Fibroblast of lung (primary cell): ENCODE results near the gene FOXJ1. TPM values are rescaled to one million over a fixed set of nuclear protein-coding genes. Genes with fewer than 3 reads are reported as not detected.

ENCODE experiments used
- DNase-seq, 2 donors: peaks; one replicate each; pipeline versions ENCODE4 v3.0.0 to v3.0.0-alpha.2; 2010; ENCODE audit warnings: low read depth in 2 of 2
- H2AFZ ChIP-seq: 2 replicates; pipeline ENCODE4 v1.5.1; 2012; ENCODE audit warnings: low read length, control low read depth, inconsistent platforms
- H3K27ac ChIP-seq: 2 replicates; pipeline ENCODE4 v1.5.1; 2011; ENCODE audit warnings: low read length, control low read depth; ENCODE audit not compliant: insufficient read depth
- H3K27me3 ChIP-seq: 2 replicates; pipeline ENCODE4 v1.5.1; 2011; ENCODE audit warnings: mild to moderate bottlenecking, low read length; ENCODE audit not compliant: control insufficient read depth, insufficient read depth
- H3K36me3 ChIP-seq: 2 replicates; pipeline ENCODE4 v1.5.1; 2011; ENCODE audit warnings: low read length; ENCODE audit not compliant: control insufficient read depth, insufficient read depth
- H3K4me1 ChIP-seq: 2 replicates; pipeline ENCODE4 v1.5.1; 2011; ENCODE audit warnings: low read length; ENCODE audit not compliant: control insufficient read depth, insufficient read depth; ENCODE audit errors: extremely low read depth
- H3K4me2 ChIP-seq: 2 replicates; pipeline ENCODE4 v1.5.1; 2011; ENCODE audit warnings: low read length, control low read depth; ENCODE audit not compliant: insufficient read depth; ENCODE audit errors: extremely low read depth
- H3K4me3 ChIP-seq, 4 experiments: fragments of 200-600 bp in 1 of 4; sonication (generic) in 1 of 4; replicated peaks in 1 of 4; 2 replicates each; pipeline ENCODE4 v1.5.1; 2011 to 2016; ENCODE audit warnings: low read length in 4 of 4, low read depth in 3 of 4, mild to moderate bottlenecking in 3 of 4, control low read depth in 2 of 4, inconsistent platforms in 1 of 4, mixed read lengths in 1 of 4; ENCODE audit not compliant: insufficient read depth in 1 of 4; ENCODE audit errors: control extremely low read depth in 1 of 4
- H3K79me2 ChIP-seq: 2 replicates; pipeline ENCODE4 v1.5.1; 2012; ENCODE audit warnings: mild to moderate bottlenecking, low read length, inconsistent platforms; ENCODE audit not compliant: control insufficient read depth, insufficient read depth
- H3K9ac ChIP-seq: 2 replicates; pipeline ENCODE4 v1.5.1; 2011; ENCODE audit warnings: mild to moderate bottlenecking, low read length, control low read depth; ENCODE audit not compliant: insufficient read depth
- H3K9me3 ChIP-seq: 2 replicates; pipeline ENCODE4 v1.5.1; 2012; ENCODE audit warnings: low read depth, low read length; ENCODE audit not compliant: control insufficient read depth, insufficient read depth
- H4K20me1 ChIP-seq: 2 replicates; pipeline ENCODE4 v1.5.1; 2011; ENCODE audit warnings: low read length; ENCODE audit not compliant: control insufficient read depth, insufficient read depth; ENCODE audit errors: extremely low read depth
- EZH2 ChIP-seq: IDR thresholded peaks from 2 replicates; pipeline ENCODE4 v1.5.1; 2012; ENCODE audit warnings: low read length, control low read depth, mild to moderate bottlenecking; ENCODE audit errors: missing control alignments
- polyA plus RNA-seq, 2 donors: library from polyadenylated mRNA; depleted of rRNA in 1 of 2; stranded (reverse) in 1 of 2; unstranded in 1 of 2; fragments of >200 nt; gene quantifications; 2 replicates each; pipeline ENCODE4 v1.2.1, GENCODE V29; 2011 to 2012; ENCODE audit warnings: missing spikeins in 1 of 2
- total RNA-seq: library from RNA; depleted of rRNA; stranded (reverse); fragments of >200 nt; gene quantifications from 2 replicates; pipeline ENCODE4 v1.2.1, GENCODE V29; 2014
- TF ChIP-seq, protein P1 (sequence below), 2 donors: IDR thresholded peaks in 1 of 2; conservative IDR thresholded peaks in 1 of 2; 1 replicate in 1 of 2; 2 replicates in 1 of 2; pipeline ENCODE4 v1.5.1; 2011 to 2012; ENCODE audit warnings: low read length in 2 of 2, control low read depth in 1 of 2, inconsistent platforms in 1 of 2, low read depth in 1 of 2, mild to moderate bottlenecking in 1 of 2

Gene FOXJ1
- total and polyA plus RNA-seq, 2 donors (not counting 1 experiment from before 2014, with no cell fraction given), result not detected

DNA sequence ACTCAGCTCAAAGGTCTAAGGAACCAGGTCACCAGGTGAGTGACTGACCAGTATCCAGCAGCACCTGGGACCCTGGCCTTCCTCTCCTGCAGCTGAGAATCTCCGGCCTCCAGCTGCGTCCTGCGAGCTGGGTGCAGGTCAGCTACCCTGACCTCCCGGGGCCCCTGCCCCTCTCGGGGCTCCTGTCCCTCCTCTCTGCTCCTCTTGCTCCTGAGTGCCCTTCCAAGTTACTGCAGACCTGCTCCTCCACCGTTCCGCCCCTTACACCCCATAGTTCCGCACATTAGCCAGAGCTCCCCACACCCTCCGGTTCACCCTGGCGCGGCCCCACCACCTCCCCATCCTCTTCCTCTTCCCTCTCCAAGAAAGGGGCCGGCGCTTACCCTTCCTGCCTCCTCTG, 10.6 kb downstream of the FOXJ1 start:
- no peak overlapping the region for H3K27ac ChIP-seq
- H3K4me2 ChIP-seq, result no peak overlapping the region
- no peaks in the 10 kb centered on the region for H3K79me2 ChIP-seq
- no peak for DNase-seq
- no peak overlapping the region for H2AFZ ChIP-seq
- no peak overlapping the region for H3K4me3 ChIP-seq
- no peaks in the 10 kb centered on the region for H3K9me3 ChIP-seq
- TF ChIP-seq EZH2, result no peak
- TF ChIP-seq, protein P1, sequence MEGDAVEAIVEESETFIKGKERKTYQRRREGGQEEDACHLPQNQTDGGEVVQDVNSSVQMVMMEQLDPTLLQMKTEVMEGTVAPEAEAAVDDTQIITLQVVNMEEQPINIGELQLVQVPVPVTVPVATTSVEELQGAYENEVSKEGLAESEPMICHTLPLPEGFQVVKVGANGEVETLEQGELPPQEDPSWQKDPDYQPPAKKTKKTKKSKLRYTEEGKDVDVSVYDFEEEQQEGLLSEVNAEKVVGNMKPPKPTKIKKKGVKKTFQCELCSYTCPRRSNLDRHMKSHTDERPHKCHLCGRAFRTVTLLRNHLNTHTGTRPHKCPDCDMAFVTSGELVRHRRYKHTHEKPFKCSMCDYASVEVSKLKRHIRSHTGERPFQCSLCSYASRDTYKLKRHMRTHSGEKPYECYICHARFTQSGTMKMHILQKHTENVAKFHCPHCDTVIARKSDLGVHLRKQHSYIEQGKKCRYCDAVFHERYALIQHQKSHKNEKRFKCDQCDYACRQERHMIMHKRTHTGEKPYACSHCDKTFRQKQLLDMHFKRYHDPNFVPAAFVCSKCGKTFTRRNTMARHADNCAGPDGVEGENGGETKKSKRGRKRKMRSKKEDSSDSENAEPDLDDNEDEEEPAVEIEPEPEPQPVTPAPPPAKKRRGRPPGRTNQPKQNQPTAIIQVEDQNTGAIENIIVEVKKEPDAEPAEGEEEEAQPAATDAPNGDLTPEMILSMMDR (conservative IDR thresholded peaks at IDR 0.05 in 1 of 2, IDR thresholded peaks at IDR 0.05 in 1 of 2; ENCODE audit: low read depth in 1 of 2, low read length in 2 of 2), result no peak
- no peaks in the 10 kb centered on the region for H3K36me3 ChIP-seq
- H3K4me1 ChIP-seq, result no peaks in the 10 kb centered on the region
- no peaks in the 10 kb centered on the region for H4K20me1 ChIP-seq
- no peak overlapping the region for H3K9ac ChIP-seq
- H3K27me3 ChIP-seq, result peaks cover 28% of the 10 kb centered on the region

DNA sequence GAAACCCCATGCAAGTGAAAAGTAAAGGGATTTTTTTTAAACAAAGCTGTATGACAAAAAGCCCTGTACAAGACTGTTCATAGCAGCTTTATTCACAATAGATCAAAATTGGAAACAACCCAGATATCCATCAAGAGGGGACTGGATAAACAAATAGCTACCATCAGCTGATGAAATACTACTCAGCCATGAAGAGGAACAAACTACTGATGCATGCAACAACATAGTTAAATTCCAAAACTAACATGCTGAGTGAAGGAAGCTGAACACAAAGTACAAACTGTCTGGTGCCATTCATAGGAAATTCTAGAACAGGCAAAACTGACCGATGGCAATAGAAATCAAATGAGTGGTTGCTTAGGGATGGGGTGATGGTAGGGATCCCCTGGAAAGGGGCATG, 15.1 kb downstream of the FOXJ1 start:
- Histone ChIP-seq H4K20me1 (no peaks in the 10 kb centered on the region), H3K27ac (no peak overlapping the region), H3K9ac (no peak overlapping the region), H3K4me3 (no peak overlapping the region), H3K27me3 (peaks cover 6% of the 10 kb centered on the region), H3K36me3 (no peaks in the 10 kb centered on the region), H3K79me2 (no peaks in the 10 kb centered on the region), H3K4me1 (no peaks in the 10 kb centered on the region), H2AFZ (no peak overlapping the region), H3K4me2 (no peak overlapping the region), H3K9me3 (no peaks in the 10 kb centered on the region)
- TF ChIP-seq, protein P1 (conservative IDR thresholded peaks at IDR 0.05 in 1 of 2, IDR thresholded peaks at IDR 0.05 in 1 of 2; ENCODE audit: low read depth in 1 of 2, low read length in 2 of 2), result no peak
- no peak for TF ChIP-seq EZH2
- no peak for DNase-seq

DNA sequence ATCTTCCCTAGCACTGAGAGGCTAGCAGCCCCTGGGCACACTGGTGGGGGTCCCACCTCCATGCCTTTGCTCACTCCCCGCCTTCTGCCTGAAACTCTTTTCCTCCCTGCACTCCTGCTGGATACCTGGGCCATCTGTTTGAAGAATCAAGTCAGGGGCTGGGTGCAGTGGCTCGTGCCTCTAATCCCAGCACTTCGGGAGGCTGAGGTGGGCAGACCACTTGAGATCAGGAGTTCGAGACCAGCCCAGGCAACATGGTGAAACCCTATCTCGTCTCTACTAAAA, 15.7 kb downstream of the FOXJ1 start:
- Histone ChIP-seq H3K27me3 (peaks cover 5% of the 10 kb centered on the region), H3K79me2 (no peaks in the 10 kb centered on the region), H3K4me2 (no peak overlapping the region), H3K4me1 (no peaks in the 10 kb centered on the region), H3K36me3 (no peaks in the 10 kb centered on the region), H3K4me3 (no peak overlapping the region), H3K27ac (no peak overlapping the region), H2AFZ (no peak overlapping the region), H4K20me1 (no peaks in the 10 kb centered on the region), H3K9ac (no peak overlapping the region), H3K9me3 (no peaks in the 10 kb centered on the region)
- TF ChIP-seq EZH2, result no peak
- TF ChIP-seq, protein P1 (conservative IDR thresholded peaks at IDR 0.05 in 1 of 2, IDR thresholded peaks at IDR 0.05 in 1 of 2; ENCODE audit: low read depth in 1 of 2, low read length in 2 of 2), result no peak
- DNase-seq, result no peak
